Erythroblast (primary cell): ENCODE data around the gene THYN1.

Experiments used
- GATA1 ChIP-seq: IDR thresholded peaks from 2 replicates; pipeline ENCODE4 v1.6.1; 2011; ENCODE audit warnings: low read depth, mild to moderate bottlenecking, control low read depth, low read length, moderate library complexity
- POLR2A ChIP-seq: IDR thresholded peaks from 2 replicates; pipeline ENCODE4 v1.6.1; 2011; ENCODE audit warnings: mild to moderate bottlenecking, low read length

GRCh38 chr11:134267966-134268365, 14.8 kb upstream of the THYN1 start:
- no peak for TF ChIP-seq POLR2A
- TF ChIP-seq GATA1 = no peak
